HepG2 (cell line): ENCODE measurements around the gene NLRX1. TPM values are rescaled to one million over a fixed set of nuclear protein-coding genes. Genes with fewer than 3 reads are reported as not detected.

Experiments used
- ATAC-seq: fragments of 200-7000 bp; cut with Tn5 transposase; 3 replicates; pipeline ENCODE4 v1.9.1; 2020; ENCODE audit warnings: mild to moderate bottlenecking, moderate library complexity
- BruUV-seq: library from RNA; stranded (reverse); fragments of 400-500 nt; replicated peaks from 2 replicates; lab custom pipeline; 2021; lab: Mats Ljungman, UMichigan
- CTCF ChIA-PET: fragments of 300-600 bp; formaldehyde crosslinking; extraction: SDS; loops from one replicate; lab custom pipeline; 2021; ENCODE audit warnings: low total read pairs, inconsistent platforms, low intra/inter-chr PET ratio; lab: Yijun Ruan, JAX
- POLR2A ChIA-PET: fragments of 350-600 bp; sonication (Branson Sonifier 250); formaldehyde crosslinking; loops from one replicate; lab custom pipeline; 2020; ENCODE audit warnings: antibody characterized with exemption, inconsistent platforms; lab: Yijun Ruan, JAX
- DNase-seq: peaks from one replicate; pipeline ENCODE4 v3.0.0-alpha.2; 2015; ENCODE audit warnings: low spot score
- FAIRE-seq: peaks from 3 replicates; lab custom pipeline; 2011; peaks lifted over from hg19 to GRCh38; lab: Jason Lieb, UNC
- H2AFZ ChIP-seq: one replicate; pipeline ENCODE4 v1.6.1; 2011; ENCODE audit warnings: low read length, inconsistent platforms
- H3K27ac ChIP-seq: fragments of 300-600 bp; 3 replicates; pipeline ENCODE4 v1.8.0; 2011; ENCODE audit warnings: mixed run types, mild to moderate bottlenecking, mixed read lengths, low read length, inconsistent platforms; ENCODE audit not compliant: insufficient read depth; ENCODE audit errors: extremely low read length
- H3K27me3 ChIP-seq, 2 experiments: fragments of 200-600 bp in 1 of 2; 2 replicates in 1 of 2; 3 replicates in 1 of 2; pipeline versions ENCODE4 v1.6.0 to v1.8.0; 2011; ENCODE audit warnings: low read length in 2 of 2, mild to moderate bottlenecking in 2 of 2, moderate library complexity in 2 of 2, inconsistent platforms in 1 of 2; ENCODE audit not compliant: insufficient read depth in 2 of 2, control insufficient read depth in 1 of 2
- H3K36me3 ChIP-seq, 2 experiments: fragments of 200-600 bp in 1 of 2; replicated peaks in 1 of 2; 2 replicates in 1 of 2; 3 replicates in 1 of 2; pipeline versions ENCODE4 v1.5.1 to v1.8.0; 2011; ENCODE audit warnings: low read length in 2 of 2, inconsistent platforms in 1 of 2; ENCODE audit not compliant: insufficient read depth in 2 of 2, control insufficient read depth in 1 of 2
- H3K4me1 ChIP-seq: 2 replicates; pipeline ENCODE4 v1.5.1; 2012; ENCODE audit warnings: low read length, inconsistent platforms; ENCODE audit not compliant: insufficient read depth
- H3K4me2 ChIP-seq: 2 replicates; pipeline ENCODE4 v1.6.0; 2011; ENCODE audit warnings: low read depth, low read length, inconsistent platforms
- H3K4me3 ChIP-seq, 3 experiments: fragments of 200-600 bp in 1 of 3; sonication (generic), shearing (Covaris generic) in 1 of 3; replicated peaks in 1 of 3; 2 replicates each; pipeline ENCODE4 v1.5.1; 2011 to 2016; ENCODE audit warnings: low read length in 3 of 3, inconsistent platforms in 2 of 3, low read depth in 2 of 3, mild to moderate bottlenecking in 2 of 3, control low read depth in 1 of 3, mixed read lengths in 1 of 3; ENCODE audit not compliant: insufficient read depth in 1 of 3
- H3K79me2 ChIP-seq: one replicate; pipeline ENCODE4 v1.6.1; 2011; ENCODE audit warnings: low read length, inconsistent platforms; ENCODE audit not compliant: insufficient read depth
- H3K9ac ChIP-seq: 2 replicates; pipeline ENCODE4 v1.6.0; 2011; ENCODE audit warnings: mild to moderate bottlenecking, low read depth, low read length, inconsistent platforms; ENCODE audit not compliant: insufficient read depth
- H3K9me3 ChIP-seq: 2 replicates; pipeline ENCODE4 v1.5.1; 2012; ENCODE audit warnings: mild to moderate bottlenecking, low read length
- H4K20me1 ChIP-seq: 2 replicates; pipeline ENCODE4 v1.6.0; 2011; ENCODE audit warnings: inconsistent platforms, mild to moderate bottlenecking, low read length, moderate library complexity; ENCODE audit not compliant: insufficient read depth
- CREB1 ChIP-seq, 2 experiments: fragments of 450-650 bp in 1 of 2; IDR thresholded peaks; 2 replicates each; pipeline ENCODE4 v1.6.1; 2016 to 2017; ENCODE audit warnings: control low read depth in 1 of 2, mild to moderate bottlenecking in 1 of 2, missing compliant biosample characterization in 1 of 2, missing genetic modification characterization in 1 of 2
- IRF2 ChIP-seq: IDR thresholded peaks from 2 replicates; pipeline ENCODE4 v1.6.1; 2018; ENCODE audit warnings: missing genetic modification reagents, missing compliant biosample characterization
- KDM6A ChIP-seq: IDR thresholded peaks from 2 replicates; pipeline ENCODE4 v1.6.1; 2016; ENCODE audit warnings: low read depth
- MTF2 ChIP-seq: sonication (generic); formaldehyde crosslinking; IDR thresholded peaks from 2 replicates; pipeline ENCODE4 v1.5.0; 2020; ENCODE audit warnings: missing genetic modification reagents, borderline replicate concordance
- NFYB ChIP-seq: sonication (generic); formaldehyde crosslinking; IDR thresholded peaks from 2 replicates; pipeline ENCODE4 v1.4.0; 2020; ENCODE audit warnings: missing genetic modification reagents
- NFYC ChIP-seq: IDR thresholded peaks from 2 replicates; pipeline ENCODE4 v1.6.1; 2016; ENCODE audit warnings: missing genetic modification reagents, missing compliant biosample characterization
- NR2F1 ChIP-seq, 2 experiments: fragments of 450-650 bp in 1 of 2; formaldehyde crosslinking in 1 of 2; IDR thresholded peaks; 2 replicates each; pipeline versions ENCODE4 v1.5.0 to v1.6.1; 2016 to 2020; ENCODE audit warnings: mild to moderate bottlenecking in 1 of 2, missing compliant biosample characterization in 1 of 2, missing genetic modification reagents in 1 of 2, moderate library complexity in 1 of 2
- RFX3 ChIP-seq: IDR thresholded peaks from 2 replicates; pipeline ENCODE4 v1.6.1; 2016; ENCODE audit warnings: missing biosample characterization, missing genetic modification reagents
- SOX5 ChIP-seq: IDR thresholded peaks from 2 replicates; pipeline ENCODE4 v1.6.1; 2016; ENCODE audit warnings: borderline replicate concordance
- TAF1 ChIP-seq: sonication (generic); formaldehyde crosslinking; IDR thresholded peaks from 2 replicates; pipeline ENCODE4 v1.4.0; 2020; ENCODE audit warnings: missing genetic modification reagents
- ZFP41 ChIP-seq: sonication (generic); formaldehyde crosslinking; IDR thresholded peaks from 2 replicates; pipeline ENCODE4 v1.4.0; 2020; ENCODE audit warnings: mild to moderate bottlenecking, missing genetic modification reagents, borderline replicate concordance
- WGBS: methylation state at CpG from one replicate; pipeline ENCODE4 v1.1.6; 2017; ENCODE audit warnings: low lambda C conversion rate; 5-methylcytosine and 5-hydroxymethylcytosine counted together
- in situ Hi-C: cut with HindIII; loops from 2 replicates; pipeline ENCODE4 v1.10.0; 2017; ENCODE audit warnings: low pct_unique_long_range_greater_than_20kb; ENCODE audit not compliant: extremely low pct_ligation_motif_present
- intact Hi-C: fragments of 100-400 bp; cut with micrococcal nuclease; formaldehyde crosslinking; loops from one replicate; pipeline ENCODE4 v1.10.0; 2022; ENCODE audit not compliant: unreplicated experiment
- polyA plus RNA-seq, 8 experiments: library from polyadenylated mRNA; depleted of rRNA in 3 of 8; stranded (reverse) in 7 of 8; unstranded in 1 of 8; fragments of >200 nt; fragmentation: Illumina TruSeq in 4 of 8; extraction: Trizol in 4 of 8; gene quantifications; 2 replicates each; pipeline versions ENCODE4 v1.2.1 to v1.2.3, GENCODE V29; 2011 to 2016; ENCODE audit warnings: low read depth in 4 of 8, missing spikeins in 1 of 8, mixed read lengths in 1 of 8; ENCODE audit not compliant: insufficient read depth in 1 of 8
- total RNA-seq, 5 experiments: library from RNA; depleted of rRNA; stranded (reverse); fragments of >200 nt; fragmentation: Illumina TruSeq; extraction: Trizol; gene quantifications; 2 replicates each; pipeline ENCODE4 v1.2.3, GENCODE V29; 2016; ENCODE audit warnings: low read depth in 1 of 5
- TF ChIP-seq, protein P1 (sequence below): sonication (generic); formaldehyde crosslinking; IDR thresholded peaks from 2 replicates; pipeline ENCODE4 v1.4.0; 2020; ENCODE audit warnings: mild to moderate bottlenecking, missing genetic modification reagents
- TF ChIP-seq, protein P2 (sequence below): sonication (generic); formaldehyde crosslinking; IDR thresholded peaks from 2 replicates; pipeline ENCODE4 v1.9.0; 2021; ENCODE audit warnings: missing genetic modification reagents, mild to moderate bottlenecking, borderline replicate concordance
- TF ChIP-seq, protein P3 (sequence below): IDR thresholded peaks from 2 replicates; pipeline ENCODE4 v1.6.1; 2016; ENCODE audit warnings: control low read depth
- TF ChIP-seq, protein P4 (sequence below): sonication (generic); formaldehyde crosslinking; conservative IDR thresholded peaks from 2 replicates; pipeline ENCODE4 v1.4.0; 2020; ENCODE audit warnings: mild to moderate bottlenecking, missing genetic modification reagents, moderate library complexity
- TF ChIP-seq, protein P5 (sequence below): sonication (generic); formaldehyde crosslinking; IDR thresholded peaks from 2 replicates; pipeline ENCODE4 v1.8.0; 2022; ENCODE audit warnings: mild to moderate bottlenecking, missing genetic modification reagents, moderate library complexity

The NLRX1 gene
- total and polyA plus RNA-seq, 2 of the 13 experiments (the other 11 are each of a cell fraction or from before 2014, with no cell fraction given) = 8.7 to 11.0 TPM

DNA sequence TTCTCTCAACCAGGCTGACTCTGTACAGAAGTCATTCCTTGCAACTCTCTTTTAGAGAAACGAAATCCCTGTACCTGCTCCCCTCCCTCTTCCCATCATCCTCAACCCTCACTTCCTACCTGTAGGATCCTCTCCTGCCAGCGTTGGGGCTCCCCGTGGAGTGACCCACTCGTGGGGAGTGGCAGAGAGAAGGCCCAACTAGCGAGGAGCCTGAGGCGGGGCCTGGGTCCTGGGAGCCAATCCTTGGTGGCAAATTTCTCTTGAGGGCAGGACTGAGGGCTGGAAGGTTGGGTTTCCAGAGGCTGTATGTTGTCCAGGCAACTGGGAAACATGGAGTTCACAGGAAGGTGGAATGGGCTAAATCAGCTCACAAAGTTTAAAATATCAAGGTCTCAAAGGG is 27.2 kb downstream of the NLRX1 start:
- H3K9me3 ChIP-seq = no peaks in the 10 kb centered on the region
- intact Hi-C loops = loop anchor here (5.0 kb wide), 1 partner anchor 88 kb away; the partner anchor contains the start of gene C2CD2L
- no peaks in the 10 kb centered on the region for H3K36me3 ChIP-seq
- H2AFZ ChIP-seq = peak overlapping the region; percentile 69
- peak overlapping the region; percentile 55 for H3K4me2 ChIP-seq
- ATAC-seq (peak; percentile 87), FAIRE-seq (no peak), DNase-seq (peak; percentile 43)
- in situ Hi-C loops = loop anchor here (10.0 kb wide), 1 partner anchor 279 kb away; no protein-coding TSS in a partner anchor
- ChIA-PET CTCF (interaction anchor here (1.5 to 2.5 kb wide), 3 partner anchors 27 to 50 kb away, joined by 5 to 25 read pairs (median 13); partner anchors contain the start of gene NLRX1), POLR2A (interaction anchor here (1.5 kb wide), 1 partner anchor 26 kb away, joined by 5 read pairs; no protein-coding TSS in a partner anchor)
- H3K27me3 ChIP-seq = peaks cover 3 to 8% of the 10 kb centered on the region in 2 experiments; a peak in 3 of 5 replicates
- H3K4me3 ChIP-seq = no peak overlapping the region; a peak in 1 of 6 replicates
- no peak overlapping the region for H3K9ac ChIP-seq
- H3K79me2 ChIP-seq = no peaks in the 10 kb centered on the region
- BruUV-seq = no TSS peak
- H3K4me1 ChIP-seq = peaks cover 47% of the 10 kb centered on the region
- H4K20me1 ChIP-seq = no peaks in the 10 kb centered on the region
- WGBS = 0% methylated on average over 6 of the region's 6 CpGs
- no peak overlapping the region for H3K27ac ChIP-seq
- TF ChIP-seq MTF2 (CRISPR knock-in tag) (no peak), NFYB (CRISPR knock-in tag) (peak; percentile 78), KDM6A (CRISPR knock-in tag) (no peak), CREB1 (IDR thresholded peaks at IDR 0.05) (no peak), CREB1 (CRISPR knock-in tag; IDR thresholded peaks at IDR 0.05) (no peak), NR2F1 (CRISPR knock-in tag; IDR thresholded peaks at IDR 0.05) (no peak), IRF2 (CRISPR knock-in tag) (no peak), TAF1 (CRISPR knock-in tag) (no peak), SOX5 (no peak), RFX3 (peak; percentile 68), ZFP41 (CRISPR knock-in tag) (no peak), NFYC (CRISPR knock-in tag) (peak; percentile 81)
- TF ChIP-seq, protein P1, sequence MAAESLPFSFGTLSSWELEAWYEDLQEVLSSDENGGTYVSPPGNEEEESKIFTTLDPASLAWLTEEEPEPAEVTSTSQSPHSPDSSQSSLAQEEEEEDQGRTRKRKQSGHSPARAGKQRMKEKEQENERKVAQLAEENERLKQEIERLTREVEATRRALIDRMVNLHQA = no peak
- TF ChIP-seq, protein P2, sequence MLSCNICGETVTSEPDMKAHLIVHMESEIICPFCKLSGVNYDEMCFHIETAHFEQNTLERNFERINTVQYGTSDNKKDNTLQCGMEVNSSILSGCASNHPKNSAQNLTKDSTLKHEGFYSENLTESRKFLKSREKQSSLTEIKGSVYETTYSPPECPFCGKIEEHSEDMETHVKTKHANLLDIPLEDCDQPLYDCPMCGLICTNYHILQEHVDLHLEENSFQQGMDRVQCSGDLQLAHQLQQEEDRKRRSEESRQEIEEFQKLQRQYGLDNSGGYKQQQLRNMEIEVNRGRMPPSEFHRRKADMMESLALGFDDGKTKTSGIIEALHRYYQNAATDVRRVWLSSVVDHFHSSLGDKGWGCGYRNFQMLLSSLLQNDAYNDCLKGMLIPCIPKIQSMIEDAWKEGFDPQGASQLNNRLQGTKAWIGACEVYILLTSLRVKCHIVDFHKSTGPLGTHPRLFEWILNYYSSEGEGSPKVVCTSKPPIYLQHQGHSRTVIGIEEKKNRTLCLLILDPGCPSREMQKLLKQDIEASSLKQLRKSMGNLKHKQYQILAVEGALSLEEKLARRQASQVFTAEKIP (CRISPR knock-in tag) = no peak
- TF ChIP-seq, protein P3, sequence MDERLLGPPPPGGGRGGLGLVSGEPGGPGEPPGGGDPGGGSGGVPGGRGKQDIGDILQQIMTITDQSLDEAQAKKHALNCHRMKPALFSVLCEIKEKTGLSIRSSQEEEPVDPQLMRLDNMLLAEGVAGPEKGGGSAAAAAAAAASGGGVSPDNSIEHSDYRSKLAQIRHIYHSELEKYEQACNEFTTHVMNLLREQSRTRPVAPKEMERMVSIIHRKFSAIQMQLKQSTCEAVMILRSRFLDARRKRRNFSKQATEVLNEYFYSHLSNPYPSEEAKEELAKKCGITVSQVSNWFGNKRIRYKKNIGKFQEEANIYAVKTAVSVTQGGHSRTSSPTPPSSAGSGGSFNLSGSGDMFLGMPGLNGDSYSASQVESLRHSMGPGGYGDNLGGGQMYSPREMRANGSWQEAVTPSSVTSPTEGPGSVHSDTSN (CRISPR knock-in tag) = peak; percentile 95
- TF ChIP-seq, protein P4, sequence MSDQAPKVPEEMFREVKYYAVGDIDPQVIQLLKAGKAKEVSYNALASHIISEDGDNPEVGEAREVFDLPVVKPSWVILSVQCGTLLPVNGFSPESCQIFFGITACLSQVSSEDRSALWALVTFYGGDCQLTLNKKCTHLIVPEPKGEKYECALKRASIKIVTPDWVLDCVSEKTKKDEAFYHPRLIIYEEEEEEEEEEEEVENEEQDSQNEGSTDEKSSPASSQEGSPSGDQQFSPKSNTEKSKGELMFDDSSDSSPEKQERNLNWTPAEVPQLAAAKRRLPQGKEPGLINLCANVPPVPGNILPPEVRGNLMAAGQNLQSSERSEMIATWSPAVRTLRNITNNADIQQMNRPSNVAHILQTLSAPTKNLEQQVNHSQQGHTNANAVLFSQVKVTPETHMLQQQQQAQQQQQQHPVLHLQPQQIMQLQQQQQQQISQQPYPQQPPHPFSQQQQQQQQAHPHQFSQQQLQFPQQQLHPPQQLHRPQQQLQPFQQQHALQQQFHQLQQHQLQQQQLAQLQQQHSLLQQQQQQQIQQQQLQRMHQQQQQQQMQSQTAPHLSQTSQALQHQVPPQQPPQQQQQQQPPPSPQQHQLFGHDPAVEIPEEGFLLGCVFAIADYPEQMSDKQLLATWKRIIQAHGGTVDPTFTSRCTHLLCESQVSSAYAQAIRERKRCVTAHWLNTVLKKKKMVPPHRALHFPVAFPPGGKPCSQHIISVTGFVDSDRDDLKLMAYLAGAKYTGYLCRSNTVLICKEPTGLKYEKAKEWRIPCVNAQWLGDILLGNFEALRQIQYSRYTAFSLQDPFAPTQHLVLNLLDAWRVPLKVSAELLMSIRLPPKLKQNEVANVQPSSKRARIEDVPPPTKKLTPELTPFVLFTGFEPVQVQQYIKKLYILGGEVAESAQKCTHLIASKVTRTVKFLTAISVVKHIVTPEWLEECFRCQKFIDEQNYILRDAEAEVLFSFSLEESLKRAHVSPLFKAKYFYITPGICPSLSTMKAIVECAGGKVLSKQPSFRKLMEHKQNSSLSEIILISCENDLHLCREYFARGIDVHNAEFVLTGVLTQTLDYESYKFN (CRISPR knock-in tag) = no peak
- TF ChIP-seq, protein P5, sequence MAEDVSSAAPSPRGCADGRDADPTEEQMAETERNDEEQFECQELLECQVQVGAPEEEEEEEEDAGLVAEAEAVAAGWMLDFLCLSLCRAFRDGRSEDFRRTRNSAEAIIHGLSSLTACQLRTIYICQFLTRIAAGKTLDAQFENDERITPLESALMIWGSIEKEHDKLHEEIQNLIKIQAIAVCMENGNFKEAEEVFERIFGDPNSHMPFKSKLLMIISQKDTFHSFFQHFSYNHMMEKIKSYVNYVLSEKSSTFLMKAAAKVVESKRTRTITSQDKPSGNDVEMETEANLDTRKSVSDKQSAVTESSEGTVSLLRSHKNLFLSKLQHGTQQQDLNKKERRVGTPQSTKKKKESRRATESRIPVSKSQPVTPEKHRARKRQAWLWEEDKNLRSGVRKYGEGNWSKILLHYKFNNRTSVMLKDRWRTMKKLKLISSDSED = no peak
